Endothelial cell of umbilical vein (primary cell): ENCODE data around the gene PDIA5.

Experiments
- EZH2 ChIP-seq: IDR thresholded peaks from 2 replicates; pipeline ENCODE4 v1.6.1; 2012; ENCODE audit warnings: borderline replicate concordance, low read depth, mild to moderate bottlenecking, moderate library complexity, low read length, inconsistent platforms; ENCODE audit not compliant: severe bottlenecking
- POLR2A ChIP-seq: IDR thresholded peaks from 2 replicates; pipeline ENCODE4 v1.6.1; 2012; ENCODE audit warnings: low read depth, mild to moderate bottlenecking, control low read depth, low read length
- POLR2AphosphoS5 ChIP-seq: IDR thresholded peaks from 2 replicates; pipeline ENCODE4 v1.6.1; 2012; ENCODE audit warnings: low read depth, mild to moderate bottlenecking, control low read depth, low read length, moderate library complexity; ENCODE audit not compliant: insufficient read depth
- TF ChIP-seq, protein P1 (sequence below): IDR thresholded peaks from 2 replicates; pipeline ENCODE4 v1.6.1; 2011; ENCODE audit not compliant: insufficient read depth, insufficient read length
- TF ChIP-seq, protein P2 (sequence below), 2 donors: IDR thresholded peaks; 1 replicate in 1 of 2; 2 replicates in 1 of 2; pipeline ENCODE4 v1.5.1; 2011; ENCODE audit warnings: low read length in 2 of 2, mild to moderate bottlenecking in 2 of 2, moderate library complexity in 2 of 2, control low read depth in 1 of 2, inconsistent platforms in 1 of 2, low read depth in 1 of 2; ENCODE audit not compliant: insufficient read depth in 1 of 2; ENCODE audit errors: extremely low read depth in 1 of 2

DNA sequence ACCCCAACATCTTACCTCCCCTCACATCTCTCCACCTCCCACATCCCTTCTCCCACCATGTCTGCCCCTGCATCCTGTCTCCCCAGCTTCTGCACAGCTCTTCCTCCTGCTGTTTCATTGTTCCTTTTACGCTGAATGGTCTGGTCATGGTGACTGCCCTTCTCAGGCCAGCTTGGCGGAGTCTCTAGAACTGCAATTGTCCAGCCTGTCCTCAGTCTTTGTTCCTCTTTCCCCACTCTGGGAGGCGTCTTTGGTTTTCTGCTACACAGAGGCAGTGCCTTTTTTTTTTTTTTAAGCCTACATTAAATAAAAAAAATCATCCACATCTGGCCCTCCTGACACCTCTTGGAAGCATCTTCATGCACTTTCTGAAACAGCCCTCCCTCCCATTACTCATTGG lies 85.9 kb downstream of the PDIA5 start:
- TF ChIP-seq, protein P1, sequence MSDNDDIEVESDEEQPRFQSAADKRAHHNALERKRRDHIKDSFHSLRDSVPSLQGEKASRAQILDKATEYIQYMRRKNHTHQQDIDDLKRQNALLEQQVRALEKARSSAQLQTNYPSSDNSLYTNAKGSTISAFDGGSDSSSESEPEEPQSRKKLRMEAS, result no peak
- TF ChIP-seq, protein P2, sequence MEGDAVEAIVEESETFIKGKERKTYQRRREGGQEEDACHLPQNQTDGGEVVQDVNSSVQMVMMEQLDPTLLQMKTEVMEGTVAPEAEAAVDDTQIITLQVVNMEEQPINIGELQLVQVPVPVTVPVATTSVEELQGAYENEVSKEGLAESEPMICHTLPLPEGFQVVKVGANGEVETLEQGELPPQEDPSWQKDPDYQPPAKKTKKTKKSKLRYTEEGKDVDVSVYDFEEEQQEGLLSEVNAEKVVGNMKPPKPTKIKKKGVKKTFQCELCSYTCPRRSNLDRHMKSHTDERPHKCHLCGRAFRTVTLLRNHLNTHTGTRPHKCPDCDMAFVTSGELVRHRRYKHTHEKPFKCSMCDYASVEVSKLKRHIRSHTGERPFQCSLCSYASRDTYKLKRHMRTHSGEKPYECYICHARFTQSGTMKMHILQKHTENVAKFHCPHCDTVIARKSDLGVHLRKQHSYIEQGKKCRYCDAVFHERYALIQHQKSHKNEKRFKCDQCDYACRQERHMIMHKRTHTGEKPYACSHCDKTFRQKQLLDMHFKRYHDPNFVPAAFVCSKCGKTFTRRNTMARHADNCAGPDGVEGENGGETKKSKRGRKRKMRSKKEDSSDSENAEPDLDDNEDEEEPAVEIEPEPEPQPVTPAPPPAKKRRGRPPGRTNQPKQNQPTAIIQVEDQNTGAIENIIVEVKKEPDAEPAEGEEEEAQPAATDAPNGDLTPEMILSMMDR (IDR thresholded peaks at IDR 0.05; ENCODE audit: extremely low read depth in 1 of 2, insufficient read depth in 1 of 2, low read depth in 1 of 2, low read length in 2 of 2), result no peak
- TF ChIP-seq POLR2A (no peak), EZH2 (no peak), POLR2AphosphoS5 (no peak)
